Stomach (tissue), 9 donors: Measurements from ENCODE around the gene TLE3. TPM values are rescaled to one million over a fixed set of nuclear protein-coding genes. Genes with fewer than 3 reads are reported as not detected.
A peak's percentile ranks its signal among the peaks of the same experiment; 100 is the strongest.

Experiments
- DNase-seq, 2 donors: peaks; one replicate each; pipeline versions ENCODE4 v3.0.0 to v3.0.0-alpha.2; 2013 to 2019
- H3K27ac ChIP-seq, 5 donors: fragments of 200-600 bp in 4 of 5; sonication (generic) in 4 of 5; one replicate each; pipeline ENCODE4 v1.5.1; 2013 to 2019; ENCODE audit warnings: mild to moderate bottlenecking in 1 of 5, moderate library complexity in 1 of 5
- H3K27me3 ChIP-seq, 3 donors: fragments of 200-600 bp; sonication (generic); one replicate each; pipeline ENCODE4 v1.5.1; 2017 to 2019; ENCODE audit warnings: mixed run types in 1 of 3
- H3K36me3 ChIP-seq, 4 donors: fragments of 200-600 bp; sonication (generic); 1 replicate in 3 of 4; 2 replicates in 1 of 4; pipeline ENCODE4 v1.5.1; 2016 to 2019
- H3K4me1 ChIP-seq, 4 donors: fragments of 200-600 bp; sonication (generic); one replicate each; pipeline ENCODE4 v1.5.1; 2016 to 2019
- H3K4me3 ChIP-seq, 4 donors: fragments of 200-600 bp; sonication (generic) in 3 of 4; one replicate each; pipeline ENCODE4 v1.5.1; 2016 to 2019; ENCODE audit warnings: mild to moderate bottlenecking in 1 of 4
- H3K9me3 ChIP-seq, 4 donors: fragments of 200-600 bp; sonication (generic); one replicate each; pipeline ENCODE4 v1.5.1; 2016 to 2019
- CTCF ChIP-seq, 7 experiments: fragments of 450-650 bp in 4 of 7; fragments of 200-600 bp in 3 of 7; sonication (generic) in 3 of 7; IDR thresholded peaks; one replicate each; pipeline ENCODE4 v1.5.1; 2016 to 2019; ENCODE audit warnings: antibody characterized with exemption in 7 of 7, control low read depth in 2 of 7, mild to moderate bottlenecking in 1 of 7
- EP300 ChIP-seq: sonication (generic); formaldehyde crosslinking; IDR thresholded peaks from one replicate; pipeline ENCODE4 v1.6.1; 2017; ENCODE audit warnings: antibody characterized with exemption
- POLR2A ChIP-seq, 4 donors: fragments of 450-650 bp; IDR thresholded peaks; one replicate each; pipeline ENCODE4 v1.6.1; 2016; ENCODE audit warnings: antibody characterized with exemption in 4 of 4, control low read depth in 2 of 4, mild to moderate bottlenecking in 1 of 4, moderate library complexity in 1 of 4
- POLR2AphosphoS5 ChIP-seq, 3 donors: sonication (generic); formaldehyde crosslinking; IDR thresholded peaks; one replicate each; pipeline ENCODE4 v1.6.1; 2016; ENCODE audit warnings: antibody characterized with exemption in 3 of 3
- WGBS, 5 donors: extraction: QIAGEN DNeasy Blood & Tissue Kit in 3 of 5; methylation state at CpG; one replicate each; pipeline versions ENCODE4 v1.1.5 to v1.1.7; 2013 to 2018; 5-methylcytosine and 5-hydroxymethylcytosine counted together
- intact Hi-C: fragments of 100-400 bp; cut with DNase I; formaldehyde crosslinking; loops from one replicate; pipeline ENCODE4 v1.15.1; 2023; ENCODE audit warnings: low total_unique reads
- polyA plus RNA-seq, 3 donors: library from polyadenylated mRNA; stranded (reverse); fragments of 200-250 nt; gene quantifications; one replicate each; pipeline ENCODE4 v1.2.3, GENCODE V29; 2013
- total RNA-seq, 5 donors: library from RNA; depleted of rRNA; stranded (reverse); fragments of >200 nt; gene quantifications; one replicate each; pipeline versions ENCODE4 v1.1.0 to v1.2.3, GENCODE V29; 2014 to 2016
- donor health status: healthy with polysubstance abuse.
- donor health status: Bipolar disorder and iron deficiency.
- donor health status: healthy.

Gene TLE3
- total and polyA plus RNA-seq, 8 donors, result 13.3 to 186 (median 30.9) TPM

- Histone ChIP-seq H3K36me3 (no peaks in the 10 kb centered on the region), H3K4me3 (no peak overlapping the region), H3K9me3 (peaks cover 0 to 13% (median 11%) of the 10 kb centered on the region in 4 donors), H3K27me3 (no peaks in the 10 kb centered on the region), H3K4me1 (peaks cover 3 to 15% (median 4%) of the 10 kb centered on the region in 4 donors), H3K27ac (no peak overlapping the region)
- TF ChIP-seq EP300 (no peak), POLR2A (IDR thresholded peaks at IDR 0.05) (no peak), POLR2AphosphoS5 (IDR thresholded peaks at IDR 0.05) (no peak), CTCF (IDR thresholded peaks at IDR 0.05) (no peak)
- intact Hi-C loops, result no loop called here
- WGBS, 5 donors, result 66 to 76% (median 70%) methylated on average over 4 of the region's 4 CpGs
- DNase-seq, result no peak
These were observed 95.9 kb downstream of the TLE3 start for GRCh38 chr15:70001859-70002258.

DNA sequence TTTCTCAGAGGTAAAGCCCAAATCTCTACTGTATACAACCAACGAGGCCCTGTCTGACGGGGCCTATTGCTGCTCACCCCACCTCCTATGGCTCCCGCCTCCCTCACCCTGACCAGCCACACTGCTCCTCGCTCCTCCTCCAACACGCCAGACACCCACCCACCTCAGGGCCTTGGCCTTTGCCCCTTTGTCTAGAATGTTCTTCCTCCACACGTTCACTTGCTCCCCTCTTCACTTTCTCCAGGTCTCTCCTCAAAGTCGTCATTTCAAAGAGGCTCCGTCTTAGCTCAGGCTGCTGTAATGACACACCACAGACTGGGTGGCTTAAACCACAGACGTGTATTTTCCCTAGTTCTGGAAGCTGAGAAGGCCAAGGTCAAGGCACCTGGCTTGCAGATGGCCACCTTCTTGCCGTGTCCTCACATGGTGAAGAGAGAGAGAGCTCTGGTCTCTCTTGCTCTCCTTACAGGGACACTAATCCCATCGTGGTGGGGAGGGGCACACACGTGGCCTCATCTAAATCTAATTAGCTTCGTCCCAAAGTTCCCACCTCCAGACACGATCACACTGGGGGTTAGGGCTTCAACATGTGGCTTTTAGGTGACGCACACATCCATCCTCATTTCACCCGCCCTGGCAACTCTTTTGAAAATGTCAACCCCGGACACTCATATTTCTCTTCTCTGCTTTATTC lies 98.2 kb downstream of the TLE3 start:
- DNase-seq, result no peak
- whole genome bisulfite sequencing, 5 donors, result 85 to 91% (median 87%) methylated on average over 17 of the region's 17 CpGs
- no peak for TF ChIP-seq CTCF (IDR thresholded peaks at IDR 0.05)
- no peak for TF ChIP-seq POLR2A (IDR thresholded peaks at IDR 0.05)
- TF ChIP-seq EP300, result no peak
- no peak for TF ChIP-seq POLR2AphosphoS5 (IDR thresholded peaks at IDR 0.05)
- H3K4me1 ChIP-seq, result peaks cover 3 to 18% (median 7%) of the 10 kb centered on the region in 4 donors
- no peaks in the 10 kb centered on the region for H3K27me3 ChIP-seq
- H3K9me3 ChIP-seq, result peaks cover 0 to 15% (median 12%) of the 10 kb centered on the region in 4 donors
- intact Hi-C loops, result no loop called here
- H3K36me3 ChIP-seq, result no peaks in the 10 kb centered on the region
- no peak overlapping the region for H3K4me3 ChIP-seq
- no peak overlapping the region for H3K27ac ChIP-seq

DNA sequence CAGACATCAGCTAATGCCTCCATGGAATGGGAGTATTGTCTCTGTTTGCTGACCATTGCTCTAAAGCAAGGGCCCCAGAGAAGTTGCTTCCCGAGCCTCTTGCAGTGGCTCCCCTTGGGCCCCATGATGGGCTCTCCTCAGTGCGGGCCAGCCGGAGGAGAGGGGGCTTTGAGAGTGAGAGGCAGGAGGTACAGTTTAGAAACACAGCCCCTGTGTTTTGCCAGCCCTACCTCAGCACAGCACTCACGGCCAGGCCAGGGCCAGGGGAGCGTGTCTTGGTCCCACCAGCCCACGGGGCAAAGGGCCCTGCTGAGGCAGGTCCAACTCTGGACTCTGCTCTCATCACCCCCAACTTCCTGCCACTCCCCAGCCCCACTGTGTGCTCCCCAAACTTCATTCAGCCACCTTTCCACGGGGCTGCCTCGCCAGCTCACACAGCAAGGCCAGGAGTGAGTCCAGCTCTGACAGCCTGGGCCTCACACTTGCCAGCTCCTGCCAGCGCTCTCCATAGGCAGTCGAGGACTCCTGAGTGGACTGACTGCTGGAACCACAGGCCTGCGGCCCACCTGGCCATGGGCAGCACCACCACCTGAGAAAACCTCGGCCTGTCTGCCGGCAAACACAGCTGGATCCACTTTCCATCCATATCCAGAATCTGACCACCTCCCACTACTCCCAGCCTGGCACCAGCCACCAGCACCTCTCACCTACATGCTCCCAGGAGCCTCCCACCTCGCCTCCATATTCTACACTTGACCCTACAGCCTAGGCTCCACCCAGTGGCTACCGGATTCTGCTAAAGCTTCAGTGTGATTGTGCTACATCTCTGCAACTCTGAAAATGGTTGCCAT lies 99.0 kb downstream of the TLE3 start:
- Histone ChIP-seq H3K27ac (no peak overlapping the region), H3K27me3 (no peaks in the 10 kb centered on the region), H3K9me3 (peaks cover 0 to 18% (median 12%) of the 10 kb centered on the region in 4 donors), H3K36me3 (no peaks in the 10 kb centered on the region), H3K4me1 (peaks cover 3 to 18% (median 7%) of the 10 kb centered on the region in 4 donors), H3K4me3 (no peak overlapping the region)
- DNase-seq, result no peak
- WGBS, 5 donors, result 86 to 96% (median 92%) methylated on average over 11 to 15 of the region's 15 CpGs
- TF ChIP-seq CTCF (IDR thresholded peaks at IDR 0.05), result no peak
- no peak for TF ChIP-seq EP300
- TF ChIP-seq POLR2A (IDR thresholded peaks at IDR 0.05), result no peak
- no peak for TF ChIP-seq POLR2AphosphoS5 (IDR thresholded peaks at IDR 0.05)
- intact Hi-C loops, result no loop called here

GRCh38 chr15:69997813-69998212 lies 99.9 kb downstream of the TLE3 start:
- Histone ChIP-seq H3K4me1 (peaks cover 3 to 18% (median 7%) of the 10 kb centered on the region in 4 donors), H3K4me3 (no peak overlapping the region), H3K27me3 (no peaks in the 10 kb centered on the region), H3K27ac (peak overlapping the region in 1 of 5 donors; percentile 21), H3K36me3 (no peaks in the 10 kb centered on the region), H3K9me3 (peaks cover 0 to 13% (median 6%) of the 10 kb centered on the region in 4 donors)
- 44 to 54% (median 47%) methylated on average over 2 of the region's 2 CpGs for WGBS, 5 donors
- peak; percentile 57 to 82 for DNase-seq
- no peak for TF ChIP-seq POLR2AphosphoS5 (IDR thresholded peaks at IDR 0.05)
- no peak for TF ChIP-seq POLR2A (IDR thresholded peaks at IDR 0.05)
- TF ChIP-seq CTCF (IDR thresholded peaks at IDR 0.05), result no peak
- no peak for TF ChIP-seq EP300
- intact Hi-C loops, result no loop called here
